ENCODE data around the gene PLIN5.

Gene PLIN5

DNA sequence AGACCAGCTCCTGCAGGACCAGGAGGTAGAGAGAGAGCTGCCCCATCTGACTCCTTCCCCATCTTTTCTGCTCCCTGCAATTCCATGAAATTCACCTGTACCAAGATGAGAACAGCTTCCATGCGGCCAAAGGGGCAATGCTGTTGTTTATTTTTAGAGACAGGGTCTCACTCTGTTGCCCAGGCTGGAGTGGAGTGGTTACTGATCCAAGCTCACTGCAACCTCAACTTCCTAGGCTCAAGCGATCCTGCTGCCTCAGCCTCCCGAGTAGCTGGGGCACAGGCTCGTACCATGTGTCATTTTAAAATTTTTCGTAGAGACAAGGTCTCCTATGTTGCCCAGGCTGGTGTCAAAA, 13.2 kb downstream of the PLIN5 start:
- no peak overlapping the region for H3K4me3 ChIP-seq (ENCODE audit: low read depth, low read length)
- DNase-seq (ENCODE audit: low read depth) = no peak
- in situ Hi-C loops (cut with HindIII; ENCODE audit: low sequenced_read_pairs) = no loop called here
- TF ChIP-seq, protein P1, sequence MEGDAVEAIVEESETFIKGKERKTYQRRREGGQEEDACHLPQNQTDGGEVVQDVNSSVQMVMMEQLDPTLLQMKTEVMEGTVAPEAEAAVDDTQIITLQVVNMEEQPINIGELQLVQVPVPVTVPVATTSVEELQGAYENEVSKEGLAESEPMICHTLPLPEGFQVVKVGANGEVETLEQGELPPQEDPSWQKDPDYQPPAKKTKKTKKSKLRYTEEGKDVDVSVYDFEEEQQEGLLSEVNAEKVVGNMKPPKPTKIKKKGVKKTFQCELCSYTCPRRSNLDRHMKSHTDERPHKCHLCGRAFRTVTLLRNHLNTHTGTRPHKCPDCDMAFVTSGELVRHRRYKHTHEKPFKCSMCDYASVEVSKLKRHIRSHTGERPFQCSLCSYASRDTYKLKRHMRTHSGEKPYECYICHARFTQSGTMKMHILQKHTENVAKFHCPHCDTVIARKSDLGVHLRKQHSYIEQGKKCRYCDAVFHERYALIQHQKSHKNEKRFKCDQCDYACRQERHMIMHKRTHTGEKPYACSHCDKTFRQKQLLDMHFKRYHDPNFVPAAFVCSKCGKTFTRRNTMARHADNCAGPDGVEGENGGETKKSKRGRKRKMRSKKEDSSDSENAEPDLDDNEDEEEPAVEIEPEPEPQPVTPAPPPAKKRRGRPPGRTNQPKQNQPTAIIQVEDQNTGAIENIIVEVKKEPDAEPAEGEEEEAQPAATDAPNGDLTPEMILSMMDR (IDR thresholded peaks at IDR 0.05; ENCODE audit: low read depth, low read length, missing control alignments) = no peak

DNA sequence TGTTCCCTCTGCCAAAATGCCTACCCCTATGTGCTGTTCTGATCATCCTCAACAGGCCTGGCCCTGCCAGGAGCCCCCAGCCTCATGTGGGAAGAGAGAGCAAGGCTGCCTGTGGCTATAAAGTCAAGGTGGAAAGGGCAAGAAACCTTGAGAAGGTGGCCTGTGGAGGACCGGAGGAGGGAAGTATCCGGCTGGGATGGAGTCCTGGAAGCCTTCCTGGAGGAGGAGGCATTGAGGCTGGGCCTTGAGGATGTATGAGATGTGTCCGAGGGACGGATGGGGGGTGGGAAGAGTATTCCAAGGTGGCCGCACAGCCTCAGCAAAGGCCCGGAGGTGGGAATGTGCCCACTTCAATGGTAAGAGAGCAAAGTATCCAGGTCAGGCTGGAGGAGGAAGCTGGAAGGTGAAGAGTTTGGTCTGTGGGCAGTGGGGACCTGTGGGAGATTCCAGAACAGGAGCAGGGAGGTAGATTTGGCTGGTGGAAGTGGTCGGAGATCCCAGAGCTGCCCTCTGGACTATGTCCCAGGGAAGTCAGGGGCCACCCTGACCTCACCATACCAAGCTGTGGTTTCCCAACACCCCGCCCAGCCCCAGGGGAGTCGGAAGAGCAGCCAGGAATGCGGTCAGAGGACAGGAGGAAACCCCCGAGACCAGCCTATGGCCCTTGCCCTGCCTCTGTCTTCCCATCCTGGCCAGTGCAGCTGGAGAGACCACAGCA, 13.7 kb downstream of the PLIN5 start:
- no peak overlapping the region for H3K4me3 ChIP-seq (ENCODE audit: low read depth, low read length)
- in situ Hi-C loops (cut with HindIII; ENCODE audit: low sequenced_read_pairs) = no loop called here
- TF ChIP-seq, protein P1 (IDR thresholded peaks at IDR 0.05; ENCODE audit: low read depth, low read length, missing control alignments) = no peak
- DNase-seq (ENCODE audit: low read depth) = no peak

DNA sequence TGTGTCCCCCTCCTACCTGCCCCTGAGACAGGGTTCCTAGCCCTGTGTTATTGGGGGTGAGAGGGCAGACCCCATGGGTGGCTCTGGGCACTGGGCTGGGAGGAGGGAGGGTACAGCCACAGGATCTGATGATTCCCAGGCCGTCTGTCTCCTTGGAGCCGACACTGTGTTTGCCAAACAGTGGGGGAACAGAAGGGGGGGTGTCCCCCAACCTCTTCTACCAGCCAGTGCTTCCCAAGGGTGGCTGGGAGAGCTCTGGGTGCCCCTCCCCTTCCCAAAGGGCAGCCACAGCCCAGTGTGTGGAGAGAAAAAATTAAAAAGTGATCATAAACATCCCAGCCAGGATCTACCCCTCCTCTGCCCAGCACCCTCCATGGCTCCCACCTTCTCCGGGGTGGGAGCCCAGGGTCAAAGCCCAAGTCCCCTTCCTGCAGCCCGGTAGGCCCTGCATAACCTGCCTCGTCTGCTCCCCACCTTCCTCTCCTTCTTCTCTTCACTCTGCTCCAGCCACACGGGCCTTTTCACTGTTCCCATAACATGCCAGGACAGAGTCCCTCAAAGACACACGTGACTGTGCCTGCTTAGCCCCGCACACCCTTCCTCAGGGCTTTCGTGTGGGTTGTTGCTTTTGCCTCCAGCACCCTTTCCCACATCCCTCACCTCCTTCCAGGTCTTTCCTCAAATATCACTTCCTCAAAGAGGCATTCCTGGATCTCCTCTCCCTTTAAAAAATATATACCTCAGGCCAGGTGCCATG, 15.3 kb downstream of the PLIN5 start:
- H3K4me3 ChIP-seq (ENCODE audit: low read depth, low read length) = no peak overlapping the region

DNA sequence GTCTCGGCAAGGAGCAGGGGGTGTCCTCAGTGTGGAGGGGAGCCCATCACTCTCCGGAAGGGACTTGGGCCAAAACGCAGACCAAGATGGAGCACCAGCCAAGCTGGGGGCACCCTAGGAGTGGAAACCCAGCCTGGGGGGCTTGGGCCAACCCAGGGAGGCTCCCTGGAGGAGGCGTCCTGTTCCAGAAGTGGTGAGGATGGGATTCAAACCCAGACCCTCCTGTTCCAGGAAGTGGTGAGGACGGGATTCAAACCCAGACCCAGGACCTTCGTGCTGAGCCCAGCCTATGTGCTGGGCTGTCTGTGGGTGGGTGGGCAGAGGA, 15.9 kb downstream of the PLIN5 start:
- no peak overlapping the region for H3K4me3 ChIP-seq (ENCODE audit: low read depth, low read length)
- no peak for DNase-seq (ENCODE audit: low read depth)
- in situ Hi-C loops (cut with HindIII; ENCODE audit: low sequenced_read_pairs) = no loop called here
- TF ChIP-seq, protein P1 (IDR thresholded peaks at IDR 0.05; ENCODE audit: low read depth, low read length, missing control alignments) = no peak

More for the DNA sequence above, 15.3 kb downstream of the PLIN5 start:
- no peak for DNase-seq (ENCODE audit: low read depth)
- in situ Hi-C loops (cut with HindIII; ENCODE audit: low sequenced_read_pairs) = no loop called here
- TF ChIP-seq, protein P1 (IDR thresholded peaks at IDR 0.05; ENCODE audit: low read depth, low read length, missing control alignments) = no peak

DNA sequence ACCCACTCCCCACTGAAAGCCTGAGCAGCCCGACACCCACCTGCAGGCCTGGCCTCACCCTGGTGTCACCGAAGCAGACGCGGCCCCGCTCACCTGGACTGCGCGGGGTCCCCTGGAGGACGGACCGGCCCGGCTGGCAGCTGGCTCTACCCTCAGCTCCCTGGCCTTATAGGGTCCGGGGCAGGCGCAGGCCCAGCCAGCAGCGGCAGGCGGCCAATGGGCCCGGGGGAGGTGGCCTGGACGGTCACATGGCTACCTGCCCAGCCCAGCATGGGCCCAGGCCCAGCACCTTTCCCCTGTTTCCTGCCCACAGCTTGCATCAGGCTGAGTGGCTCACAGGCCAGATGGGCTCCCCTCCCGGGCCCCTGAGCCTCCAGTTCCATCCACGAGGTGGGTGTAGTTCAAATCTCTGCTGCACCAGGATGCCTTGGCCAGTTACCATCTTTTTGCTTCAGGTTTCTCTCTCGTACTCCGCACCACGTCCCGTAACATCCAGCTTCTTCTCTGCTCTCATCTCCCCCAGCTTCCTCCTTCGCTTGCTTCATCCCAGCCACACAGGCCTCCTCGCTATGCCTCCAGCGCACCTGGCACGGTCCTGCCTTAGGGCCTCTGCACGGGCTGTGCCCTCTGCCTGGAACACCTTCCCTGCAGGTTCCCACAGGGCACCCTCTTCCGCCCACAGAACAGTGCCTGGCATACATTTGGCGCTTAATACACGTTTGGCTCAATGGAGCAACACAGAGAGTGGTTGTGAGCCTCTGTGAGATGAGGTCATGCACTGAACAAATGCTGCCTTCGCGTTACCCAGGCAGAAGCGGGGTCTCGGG, 16.5 kb downstream of the PLIN5 start, which contains the start of gene PLIN4:
Gene PLIN4, minus strand, starts transcription at position 142 of the 827 bp plus-strand sequence. CDS start 214 bp downstream, outside the sequence.
- in situ Hi-C loops (cut with HindIII; ENCODE audit: low sequenced_read_pairs) = no loop called here
- H3K4me3 ChIP-seq (ENCODE audit: low read depth, low read length) = no peak within 1 kb of the TSS
- TF ChIP-seq, protein P1 (IDR thresholded peaks at IDR 0.05; ENCODE audit: low read depth, low read length, missing control alignments) = no peak
- no peak for DNase-seq (ENCODE audit: low read depth)

DNA sequence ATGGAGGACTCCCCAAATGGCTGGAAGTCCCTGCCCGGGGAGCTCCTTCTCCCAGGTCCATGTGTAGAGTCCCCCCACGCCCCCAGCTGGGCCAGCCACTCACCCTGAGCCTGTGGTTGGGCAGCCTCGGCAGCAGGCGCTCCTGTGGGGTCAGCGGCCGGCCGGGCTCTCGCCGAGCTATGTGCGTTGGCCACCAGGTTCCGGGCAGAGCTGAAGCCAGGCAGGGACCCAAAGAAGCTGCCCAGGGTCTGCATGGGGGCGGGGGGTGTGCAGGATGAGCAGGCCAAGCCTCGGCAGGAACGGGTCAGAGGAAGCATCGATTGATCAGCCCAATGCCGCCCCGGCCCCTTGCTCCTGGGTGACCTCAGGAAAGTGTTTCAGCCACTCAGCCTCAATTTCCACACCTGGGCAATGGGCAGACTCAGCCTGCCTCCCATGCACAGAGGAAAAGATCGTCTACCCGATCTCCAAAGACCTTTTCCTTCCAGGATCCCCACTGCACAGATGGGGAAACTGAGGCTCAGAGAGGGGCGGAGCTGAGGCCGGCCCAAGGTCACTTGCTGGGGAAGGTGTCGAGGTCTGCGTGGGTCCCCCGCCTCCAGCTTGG, 17.5 kb downstream of the PLIN5 start:
- no peak for DNase-seq (ENCODE audit: low read depth)
- in situ Hi-C loops (cut with HindIII; ENCODE audit: low sequenced_read_pairs) = no loop called here
- H3K4me3 ChIP-seq (ENCODE audit: low read depth, low read length) = no peak overlapping the region
- TF ChIP-seq, protein P1 (IDR thresholded peaks at IDR 0.05; ENCODE audit: low read depth, low read length, missing control alignments) = no peak
